WTC11 (cell line): ENCODE results near the gene TNS4.

ENCODE experiments used
- CREM ChIP-seq: sonication (generic); formaldehyde crosslinking; IDR thresholded peaks from 2 replicates; pipeline ENCODE4 v1.8.1; 2022; ENCODE audit warnings: mild to moderate bottlenecking, missing genetic modification reagents, moderate library complexity
- FOXP1 ChIP-seq: sonication (generic); formaldehyde crosslinking; IDR thresholded peaks from 2 replicates; pipeline ENCODE4 v1.8.0; 2022; ENCODE audit warnings: missing genetic modification reagents, mild to moderate bottlenecking, moderate library complexity, borderline replicate concordance
- IRF1 ChIP-seq: sonication (generic); formaldehyde crosslinking; IDR thresholded peaks from 2 replicates; pipeline ENCODE4 v1.8.0; 2023; ENCODE audit warnings: missing genetic modification reagents
- IRF2 ChIP-seq: sonication (generic); formaldehyde crosslinking; IDR thresholded peaks from 2 replicates; pipeline ENCODE4 v1.8.0; 2022; ENCODE audit warnings: low read depth, missing genetic modification reagents, borderline replicate concordance
- NR3C1 ChIP-seq: sonication (generic); formaldehyde crosslinking; conservative IDR thresholded peaks from 2 replicates; pipeline ENCODE4 v1.8.1; 2023; ENCODE audit warnings: low read depth, mild to moderate bottlenecking, missing genetic modification reagents
- RELA ChIP-seq: sonication (generic); formaldehyde crosslinking; IDR thresholded peaks from 2 replicates; pipeline ENCODE4 v1.8.1; 2022; ENCODE audit warnings: missing genetic modification reagents, mild to moderate bottlenecking, borderline replicate concordance
- SP1 ChIP-seq: sonication (generic); formaldehyde crosslinking; conservative IDR thresholded peaks from 2 replicates; pipeline ENCODE4 v1.8.1; 2022; ENCODE audit warnings: missing genetic modification reagents
- STAT6 ChIP-seq: sonication (generic); formaldehyde crosslinking; conservative IDR thresholded peaks from 2 replicates; pipeline ENCODE4 v1.8.1; 2023; ENCODE audit warnings: mild to moderate bottlenecking, low read depth, missing genetic modification reagents, moderate library complexity
- TP53 ChIP-seq: sonication (generic); formaldehyde crosslinking; IDR thresholded peaks from 2 replicates; pipeline ENCODE4 v1.8.1; 2023; ENCODE audit warnings: mild to moderate bottlenecking, missing genetic modification reagents
- USF2 ChIP-seq: sonication (generic); formaldehyde crosslinking; IDR thresholded peaks from 2 replicates; pipeline ENCODE4 v1.8.1; 2023; ENCODE audit warnings: mild to moderate bottlenecking, missing genetic modification reagents, moderate library complexity
- ZNF121 ChIP-seq: sonication (generic); formaldehyde crosslinking; IDR thresholded peaks from 2 replicates; pipeline ENCODE4 v1.8.0; 2023; ENCODE audit warnings: missing genetic modification reagents
- ZNF416 ChIP-seq: fragments of 250-450 bp; sonication (Bioruptor Pico); IDR thresholded peaks from 2 replicates; pipeline ENCODE4 v1.9.0; 2021; ENCODE audit warnings: mild to moderate bottlenecking, inconsistent platforms
- TF ChIP-seq, protein P1 (sequence below): fragments of 200-600 bp; IDR thresholded peaks from 2 replicates; pipeline ENCODE4 v1.8.0; 2022; ENCODE audit warnings: antibody characterized with exemption

- TF ChIP-seq NR3C1 (no peak), TP53 (CRISPR knock-in tag) (no peak), IRF2 (CRISPR knock-in tag) (no peak), STAT6 (CRISPR knock-in tag) (no peak), USF2 (CRISPR knock-in tag) (no peak), ZNF121 (no peak), CREM (CRISPR knock-in tag) (no peak), RELA (CRISPR knock-in tag) (no peak), FOXP1 (CRISPR knock-in tag) (no peak), SP1 (CRISPR knock-in tag) (no peak), IRF1 (no peak), ZNF416 (CRISPR knock-in tag) (no peak)
- TF ChIP-seq, protein P1, sequence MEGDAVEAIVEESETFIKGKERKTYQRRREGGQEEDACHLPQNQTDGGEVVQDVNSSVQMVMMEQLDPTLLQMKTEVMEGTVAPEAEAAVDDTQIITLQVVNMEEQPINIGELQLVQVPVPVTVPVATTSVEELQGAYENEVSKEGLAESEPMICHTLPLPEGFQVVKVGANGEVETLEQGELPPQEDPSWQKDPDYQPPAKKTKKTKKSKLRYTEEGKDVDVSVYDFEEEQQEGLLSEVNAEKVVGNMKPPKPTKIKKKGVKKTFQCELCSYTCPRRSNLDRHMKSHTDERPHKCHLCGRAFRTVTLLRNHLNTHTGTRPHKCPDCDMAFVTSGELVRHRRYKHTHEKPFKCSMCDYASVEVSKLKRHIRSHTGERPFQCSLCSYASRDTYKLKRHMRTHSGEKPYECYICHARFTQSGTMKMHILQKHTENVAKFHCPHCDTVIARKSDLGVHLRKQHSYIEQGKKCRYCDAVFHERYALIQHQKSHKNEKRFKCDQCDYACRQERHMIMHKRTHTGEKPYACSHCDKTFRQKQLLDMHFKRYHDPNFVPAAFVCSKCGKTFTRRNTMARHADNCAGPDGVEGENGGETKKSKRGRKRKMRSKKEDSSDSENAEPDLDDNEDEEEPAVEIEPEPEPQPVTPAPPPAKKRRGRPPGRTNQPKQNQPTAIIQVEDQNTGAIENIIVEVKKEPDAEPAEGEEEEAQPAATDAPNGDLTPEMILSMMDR: no peak
These were observed 13.6 kb upstream of the TNS4 start for GRCh38 chr17:40515011-40515410.
